ENCODE data around the gene ADAM15. TPM values are rescaled to one million over a fixed set of nuclear protein-coding genes. Genes with fewer than 3 reads are reported as not detected.

ADAM15 gene
- total RNA-seq, 1 donor from 2014 or later, result 7.6 TPM

DNA sequence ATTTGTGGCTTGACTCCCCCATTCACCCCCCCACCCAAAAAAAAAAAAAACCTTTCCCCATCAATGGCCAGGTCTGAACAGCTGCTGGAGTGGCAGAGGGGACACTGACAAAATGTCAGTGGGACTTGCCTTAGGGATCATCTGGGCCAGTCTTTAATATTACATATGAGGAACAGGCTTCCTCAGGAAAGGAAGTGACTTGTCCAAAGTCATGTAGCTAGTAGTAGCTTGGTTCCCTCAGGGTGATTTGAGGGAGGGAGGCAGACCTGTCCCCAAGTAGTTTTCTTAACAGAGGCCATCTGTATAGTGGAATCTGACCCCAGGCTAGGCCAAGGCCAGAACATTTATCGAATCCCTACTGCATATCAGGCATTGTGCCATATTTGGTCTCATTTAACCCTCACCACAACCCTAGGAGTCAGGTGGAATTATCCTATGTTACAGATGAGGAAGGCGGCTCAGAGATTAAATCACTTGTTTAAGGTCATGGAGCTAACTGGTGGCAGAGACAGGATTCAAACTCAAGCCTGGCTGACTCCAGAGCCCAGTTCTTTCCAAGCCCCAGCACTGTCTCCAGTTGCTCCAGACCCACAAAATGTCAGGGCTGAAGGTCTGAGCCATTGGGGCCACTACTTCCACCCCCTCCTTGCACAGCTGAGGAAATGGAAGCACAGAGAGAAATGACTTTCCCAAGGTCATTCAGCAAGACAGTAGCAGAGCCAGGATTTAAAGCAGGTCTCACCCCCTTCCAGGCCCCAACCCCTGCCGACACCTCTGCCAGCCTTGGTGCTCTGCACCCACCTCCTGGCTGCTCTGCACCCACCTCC lies 38.1 kb upstream of the ADAM15 start:
- Mint-ChIP-seq H3K27ac (ENCODE audit: unreplicated experiment) (no peak overlapping the region), H3K27me3 (ENCODE audit: unreplicated experiment) (no peaks in the 10 kb centered on the region), H3K36me3 (ENCODE audit: unreplicated experiment) (no peaks in the 10 kb centered on the region), H3K4me1 (ENCODE audit: low read depth, unreplicated experiment) (peaks cover 1% of the 10 kb centered on the region), H3K9me3 (ENCODE audit: unreplicated experiment) (peaks cover 2% of the 10 kb centered on the region), H3K4me3 (ENCODE audit: unreplicated experiment) (peak overlapping the region; percentile 15)
- TF ChIP-seq, protein P1, sequence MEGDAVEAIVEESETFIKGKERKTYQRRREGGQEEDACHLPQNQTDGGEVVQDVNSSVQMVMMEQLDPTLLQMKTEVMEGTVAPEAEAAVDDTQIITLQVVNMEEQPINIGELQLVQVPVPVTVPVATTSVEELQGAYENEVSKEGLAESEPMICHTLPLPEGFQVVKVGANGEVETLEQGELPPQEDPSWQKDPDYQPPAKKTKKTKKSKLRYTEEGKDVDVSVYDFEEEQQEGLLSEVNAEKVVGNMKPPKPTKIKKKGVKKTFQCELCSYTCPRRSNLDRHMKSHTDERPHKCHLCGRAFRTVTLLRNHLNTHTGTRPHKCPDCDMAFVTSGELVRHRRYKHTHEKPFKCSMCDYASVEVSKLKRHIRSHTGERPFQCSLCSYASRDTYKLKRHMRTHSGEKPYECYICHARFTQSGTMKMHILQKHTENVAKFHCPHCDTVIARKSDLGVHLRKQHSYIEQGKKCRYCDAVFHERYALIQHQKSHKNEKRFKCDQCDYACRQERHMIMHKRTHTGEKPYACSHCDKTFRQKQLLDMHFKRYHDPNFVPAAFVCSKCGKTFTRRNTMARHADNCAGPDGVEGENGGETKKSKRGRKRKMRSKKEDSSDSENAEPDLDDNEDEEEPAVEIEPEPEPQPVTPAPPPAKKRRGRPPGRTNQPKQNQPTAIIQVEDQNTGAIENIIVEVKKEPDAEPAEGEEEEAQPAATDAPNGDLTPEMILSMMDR (IDR thresholded peaks at IDR 0.05; ENCODE audit: partially characterized antibody, unreplicated experiment), result no peak
- no peak for DNase-seq

DNA sequence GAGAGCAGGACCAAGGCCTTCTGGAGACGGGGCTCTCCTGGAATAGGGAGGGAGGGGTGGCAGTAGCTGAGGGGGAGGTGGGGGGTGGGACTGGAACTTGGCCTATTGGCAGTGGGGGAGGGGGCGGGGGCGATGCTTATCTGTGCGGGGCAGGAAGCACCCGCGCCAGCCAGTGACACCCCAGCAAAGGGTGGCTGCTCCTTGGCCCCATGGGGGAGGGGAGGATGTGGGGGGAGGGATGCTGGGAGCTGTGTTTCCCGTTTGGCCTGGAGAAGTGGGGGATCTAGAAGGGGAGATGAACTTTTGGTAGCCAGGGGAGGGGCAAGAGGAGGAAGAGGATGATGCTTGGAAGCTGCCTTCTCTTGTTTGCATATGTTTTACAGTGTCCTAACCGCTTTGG lies 37.5 kb upstream of the ADAM15 start:
- DNase-seq, result no peak
- Mint-ChIP-seq H3K4me3 (ENCODE audit: unreplicated experiment) (no peak overlapping the region), H3K9me3 (ENCODE audit: unreplicated experiment) (peaks cover 3% of the 10 kb centered on the region), H3K27ac (ENCODE audit: unreplicated experiment) (no peak overlapping the region), H3K4me1 (ENCODE audit: low read depth, unreplicated experiment) (peaks cover 3% of the 10 kb centered on the region), H3K36me3 (ENCODE audit: unreplicated experiment) (no peaks in the 10 kb centered on the region), H3K27me3 (ENCODE audit: unreplicated experiment) (no peaks in the 10 kb centered on the region)
- TF ChIP-seq, protein P1 (IDR thresholded peaks at IDR 0.05; ENCODE audit: partially characterized antibody, unreplicated experiment), result no peak

DNA sequence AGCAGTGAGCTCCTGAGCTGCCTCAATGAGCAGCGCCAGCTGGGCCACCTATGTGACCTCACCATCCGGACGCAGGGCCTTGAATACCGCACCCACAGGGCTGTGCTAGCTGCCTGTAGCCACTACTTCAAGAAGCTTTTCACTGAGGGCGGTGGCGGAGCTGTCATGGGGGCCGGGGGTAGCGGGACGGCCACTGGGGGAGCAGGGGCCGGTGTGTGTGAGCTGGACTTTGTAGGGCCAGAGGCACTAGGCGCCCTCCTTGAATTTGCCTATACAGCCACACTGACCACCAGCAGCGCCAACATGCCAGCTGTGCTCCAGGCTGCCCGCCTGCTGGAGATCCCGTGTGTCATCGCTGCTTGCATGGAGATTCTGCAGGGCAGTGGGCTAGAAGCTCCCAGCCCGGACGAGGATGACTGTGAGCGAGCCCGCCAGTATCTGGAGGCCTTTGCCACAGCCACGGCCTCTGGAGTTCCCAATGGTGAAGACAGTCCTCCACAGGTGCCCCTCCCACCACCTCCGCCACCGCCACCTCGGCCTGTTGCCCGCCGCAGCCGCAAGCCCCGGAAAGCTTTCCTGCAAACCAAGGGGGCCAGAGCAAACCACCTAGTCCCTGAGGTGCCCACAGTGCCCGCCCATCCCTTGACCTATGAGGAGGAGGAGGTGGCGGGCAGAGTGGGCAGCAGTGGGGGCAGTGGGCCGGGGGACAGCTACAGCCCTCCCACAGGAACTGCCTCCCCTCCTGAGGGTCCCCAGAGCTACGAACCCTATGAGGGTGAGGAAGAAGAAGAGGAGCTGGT lies 36.2 kb upstream of the ADAM15 start:
- peaks cover 9% of the 10 kb centered on the region for H3K9me3 Mint-ChIP-seq (ENCODE audit: unreplicated experiment)
- H3K4me1 Mint-ChIP-seq (ENCODE audit: low read depth, unreplicated experiment), result peaks cover 16% of the 10 kb centered on the region

DNA sequence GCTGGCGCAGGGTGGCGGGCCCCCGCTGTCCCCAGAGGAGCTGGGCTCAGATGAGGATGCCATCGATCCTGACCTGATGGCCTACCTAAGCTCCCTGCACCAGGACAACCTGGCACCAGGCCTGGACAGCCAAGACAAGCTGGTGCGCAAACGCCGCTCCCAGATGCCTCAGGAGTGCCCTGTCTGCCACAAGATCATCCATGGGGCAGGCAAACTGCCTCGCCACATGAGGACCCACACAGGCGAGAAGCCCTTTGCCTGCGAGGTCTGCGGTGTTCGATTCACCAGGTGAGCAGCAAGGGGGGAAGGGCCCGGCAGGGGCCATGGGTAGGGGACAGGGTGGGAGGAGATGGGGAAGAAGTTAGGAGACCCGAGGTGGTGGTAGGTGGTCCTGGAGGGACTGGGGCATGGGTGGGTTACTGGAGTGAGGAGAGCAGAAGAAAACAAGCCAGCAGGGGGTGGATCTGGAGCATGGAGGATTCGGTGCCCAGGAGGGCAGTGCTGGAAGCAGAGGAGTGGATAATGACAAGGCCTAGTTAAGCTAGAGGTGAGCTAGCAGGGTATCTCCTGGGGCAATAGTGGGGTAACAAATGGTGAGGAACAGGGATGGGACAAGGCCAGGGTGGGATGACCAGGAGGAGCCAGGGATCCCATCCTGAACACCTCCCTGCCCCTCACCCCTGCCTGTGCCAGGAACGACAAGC lies 35.4 kb upstream of the ADAM15 start:
- peaks cover 12% of the 10 kb centered on the region for H3K9me3 Mint-ChIP-seq (ENCODE audit: unreplicated experiment)
- H3K27ac Mint-ChIP-seq (ENCODE audit: unreplicated experiment), result no peak overlapping the region
- H3K4me3 Mint-ChIP-seq (ENCODE audit: unreplicated experiment), result peak overlapping the region; percentile 42
- TF ChIP-seq, protein P1 (IDR thresholded peaks at IDR 0.05; ENCODE audit: partially characterized antibody, unreplicated experiment), result no peak
- peaks cover 20% of the 10 kb centered on the region for H3K4me1 Mint-ChIP-seq (ENCODE audit: low read depth, unreplicated experiment)
- H3K36me3 Mint-ChIP-seq (ENCODE audit: unreplicated experiment), result no peaks in the 10 kb centered on the region
- DNase-seq, result no peak
- peaks cover 6% of the 10 kb centered on the region for H3K27me3 Mint-ChIP-seq (ENCODE audit: unreplicated experiment)

More for the DNA sequence above, 36.2 kb upstream of the ADAM15 start:
- Mint-ChIP-seq H3K36me3 (ENCODE audit: unreplicated experiment) (no peaks in the 10 kb centered on the region), H3K4me3 (ENCODE audit: unreplicated experiment) (no peak overlapping the region), H3K27ac (ENCODE audit: unreplicated experiment) (no peak overlapping the region), H3K27me3 (ENCODE audit: unreplicated experiment) (peaks cover 6% of the 10 kb centered on the region)
- TF ChIP-seq, protein P1 (IDR thresholded peaks at IDR 0.05; ENCODE audit: partially characterized antibody, unreplicated experiment), result no peak
- no peak for DNase-seq
